ENCODE results near the gene EML4. TPM values are rescaled to one million over a fixed set of nuclear protein-coding genes. Genes with fewer than 3 reads are reported as not detected.
A peak's percentile ranks its signal among the peaks of the same experiment; 100 is the strongest.

EML4 gene
- total and polyA plus RNA-seq, 2 of the 13 experiments (the other 11 are each of a cell fraction or from before 2014, with no cell fraction given): 243 to 476 TPM

DNA sequence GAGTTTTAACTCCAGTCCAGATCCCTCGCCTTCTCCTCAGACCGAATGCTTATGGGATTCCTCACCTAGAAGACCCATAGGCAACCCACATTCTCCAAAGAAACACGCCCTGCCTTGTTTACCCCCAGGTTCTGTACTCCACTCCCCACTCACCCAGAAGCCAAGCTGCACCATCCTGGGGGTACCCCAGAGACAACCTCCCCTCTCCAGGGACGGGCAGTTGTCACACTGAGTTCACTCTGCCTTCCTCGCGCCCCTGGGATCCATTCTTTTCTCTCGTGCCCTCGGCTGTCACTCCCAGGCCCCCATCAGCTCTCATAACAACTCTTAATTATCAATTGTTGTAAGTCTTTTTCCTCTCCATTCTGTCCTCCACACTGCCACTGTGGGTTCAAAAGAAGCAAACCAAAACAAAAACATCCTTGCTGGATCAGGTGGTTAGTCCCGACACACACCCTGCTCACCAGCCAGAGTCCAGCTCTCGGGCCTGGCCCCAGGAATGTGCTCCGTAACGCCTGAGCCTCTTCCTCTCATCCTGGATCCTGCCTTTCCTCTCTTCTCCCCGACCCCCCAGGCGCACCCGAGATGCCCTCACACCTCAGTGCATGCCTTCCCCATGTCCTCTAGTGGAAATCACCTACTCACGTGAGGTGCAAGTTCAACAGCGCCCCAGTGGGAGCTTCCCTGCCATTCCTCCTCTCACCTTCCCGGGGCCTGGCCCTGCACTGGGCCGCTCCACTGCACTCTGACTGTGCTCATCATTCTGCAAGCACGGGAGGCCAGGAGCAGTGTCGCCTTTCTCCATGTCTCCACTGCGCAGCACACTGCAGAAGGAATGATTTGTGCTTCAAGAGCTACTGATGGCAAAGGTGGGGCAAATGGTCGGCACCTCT is 171.1 kb downstream of the EML4 start:
- POLR2A ChIA-PET: no interaction called here
- Histone ChIP-seq H3K4me2 (ENCODE audit: low read depth, low read length) (no peak overlapping the region), H4K20me1 (ENCODE audit: insufficient read depth, low read length) (peaks cover 52% of the 10 kb centered on the region), H3K4me3 (replicated peaks in 1 of 3; ENCODE audit: insufficient read depth in 1 of 3, low read depth in 2 of 3, low read length in 3 of 3) (no peak overlapping the region), H3K36me3 (replicated peaks in 1 of 2; ENCODE audit: control insufficient read depth in 1 of 2, insufficient read depth in 2 of 2, low read length in 2 of 2) (peaks cover under 1 to 5% of the 10 kb centered on the region in 2 experiments; a peak in 4 of 5 replicates), H3K27me3 (ENCODE audit: control insufficient read depth in 1 of 2, insufficient read depth in 2 of 2, low read length in 2 of 2) (no peaks in the 10 kb centered on the region), H3K9me3 (ENCODE audit: low read length) (no peaks in the 10 kb centered on the region), H3K4me1 (ENCODE audit: insufficient read depth, low read length) (peaks cover 30% of the 10 kb centered on the region), H2AFZ (ENCODE audit: low read length) (no peak overlapping the region), H3K27ac (ENCODE audit: extremely low read length, insufficient read depth, low read length) (no peak overlapping the region), H3K79me2 (ENCODE audit: insufficient read depth, low read length) (peaks cover 10% of the 10 kb centered on the region), H3K9ac (ENCODE audit: insufficient read depth, low read depth, low read length) (no peak overlapping the region)
- CTCF ChIA-PET (ENCODE audit: low intra/inter-chr PET ratio, low total read pairs): no interaction called here
- intact Hi-C loops (cut with micrococcal nuclease; ENCODE audit: unreplicated experiment) (no loop called here), in situ Hi-C loops (cut with HindIII; ENCODE audit: extremely low pct_ligation_motif_present, low pct_unique_long_range_greater_than_20kb) (no loop called here)
- FAIRE-seq (no peak), DNase-seq (ENCODE audit: low spot score) (no peak), ATAC-seq (peak; percentile 2)
- 88% methylated on average over 23 of the region's 23 CpGs for WGBS (ENCODE audit: low lambda C conversion rate)
- BruUV-seq (replicated peaks): no TSS peak
- peak; percentile 47; the same call in 1 of the 2 replicates for TF ChIP-seq ZFP82 (CRISPR knock-in tag; IDR thresholded peaks at IDR 0.05; ENCODE audit: borderline replicate concordance)
- no peak for TF ChIP-seq ZMAT3 (CRISPR knock-in tag; conservative IDR thresholded peaks at IDR 0.05)
- peak; percentile 26 for TF ChIP-seq TEAD3 (CRISPR knock-in tag; optimal IDR thresholded peaks at IDR 0.05; ENCODE audit: borderline replicate concordance)
- TF ChIP-seq POLR2A (IDR thresholded peaks at IDR 0.05; ENCODE audit: insufficient read depth in 1 of 2, low read depth in 2 of 2, low read length in 2 of 2): peak in 1 of 2 experiments; percentile 15; a peak in 3 of 4 replicates
- peak; percentile 57; the same call in 1 of the 2 replicates for TF ChIP-seq ATF7-NPFF (CRISPR knock-in tag; IDR thresholded peaks at IDR 0.05; ENCODE audit: low read depth)
- TF ChIP-seq BRCA1 (CRISPR knock-in tag; IDR thresholded peaks at IDR 0.05): 0 out of 2 replicates have a peak, but pooled peaks have one; percentile 34
- peak; percentile 40; the same call in 1 of the 2 replicates for TF ChIP-seq ERF (CRISPR knock-in tag; IDR thresholded peaks at IDR 0.05)
- TF ChIP-seq ZNF790 (CRISPR knock-in tag; IDR thresholded peaks at IDR 0.05; ENCODE audit: borderline replicate concordance): peak; percentile 64; the same call in 1 of the 2 replicates
- TF ChIP-seq ZZZ3 (CRISPR knock-in tag; IDR thresholded peaks at IDR 0.05; ENCODE audit: borderline replicate concordance): peak; percentile 49; the same call in 1 of the 2 replicates
- TF ChIP-seq POLR2AphosphoS5 (IDR thresholded peaks at IDR 0.05; ENCODE audit: low read depth, low read length): peak; percentile 58
- TF ChIP-seq ZNF101 (CRISPR knock-in tag; IDR thresholded peaks at IDR 0.05; ENCODE audit: borderline replicate concordance, low read depth): no peak
- TF ChIP-seq ZNF552 (CRISPR knock-in tag; IDR thresholded peaks at IDR 0.05; ENCODE audit: borderline replicate concordance): peak; percentile 85; the same call in 1 of the 2 replicates
- no peak; the same call in none of the 2 replicates for TF ChIP-seq MED1 (CRISPR knock-in tag; IDR thresholded peaks at IDR 0.05)
- TF ChIP-seq, protein P1, sequence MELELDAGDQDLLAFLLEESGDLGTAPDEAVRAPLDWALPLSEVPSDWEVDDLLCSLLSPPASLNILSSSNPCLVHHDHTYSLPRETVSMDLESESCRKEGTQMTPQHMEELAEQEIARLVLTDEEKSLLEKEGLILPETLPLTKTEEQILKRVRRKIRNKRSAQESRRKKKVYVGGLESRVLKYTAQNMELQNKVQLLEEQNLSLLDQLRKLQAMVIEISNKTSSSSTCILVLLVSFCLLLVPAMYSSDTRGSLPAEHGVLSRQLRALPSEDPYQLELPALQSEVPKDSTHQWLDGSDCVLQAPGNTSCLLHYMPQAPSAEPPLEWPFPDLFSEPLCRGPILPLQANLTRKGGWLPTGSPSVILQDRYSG (CRISPR knock-in tag; IDR thresholded peaks at IDR 0.05): peak; percentile 57; the same call in 1 of the 2 replicates
- TF ChIP-seq RARA (CRISPR knock-in tag; IDR thresholded peaks at IDR 0.05): no peak
- TF ChIP-seq PLRG1 (conservative IDR thresholded peaks at IDR 0.05): no peak
- TF ChIP-seq ZNF264 (CRISPR knock-in tag; IDR thresholded peaks at IDR 0.05): 0 out of 2 replicates have a peak, but pooled peaks have one; percentile 19
- no peak for TF ChIP-seq RFX5 (IDR thresholded peaks at IDR 0.05; ENCODE audit: low read depth, low read length)
- TF ChIP-seq ZKSCAN8 (CRISPR knock-in tag; IDR thresholded peaks at IDR 0.05; ENCODE audit: borderline replicate concordance): no peak
- 0 out of 2 replicates have a peak, but pooled peaks have one; percentile 29 for TF ChIP-seq ZC3H4 (CRISPR knock-in tag; IDR thresholded peaks at IDR 0.05; ENCODE audit: borderline replicate concordance)
- TF ChIP-seq, protein P2, sequence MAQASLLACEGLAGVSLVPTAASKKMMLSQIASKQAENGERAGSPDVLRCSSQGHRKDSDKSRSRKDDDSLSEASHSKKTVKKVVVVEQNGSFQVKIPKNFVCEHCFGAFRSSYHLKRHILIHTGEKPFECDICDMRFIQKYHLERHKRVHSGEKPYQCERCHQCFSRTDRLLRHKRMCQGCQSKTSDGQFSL (CRISPR knock-in tag; IDR thresholded peaks at IDR 0.05): no peak
- TF ChIP-seq CCAR2 (optimal IDR thresholded peaks at IDR 0.05; ENCODE audit: low read depth, low read length): peak; percentile 83
- 0 out of 2 replicates have a peak, but pooled peaks have one; percentile 29 for TF ChIP-seq FOXM1 (CRISPR knock-in tag; IDR thresholded peaks at IDR 0.05)
- TF ChIP-seq ZNF335 (CRISPR knock-in tag; IDR thresholded peaks at IDR 0.05): 0 out of 2 replicates have a peak, but pooled peaks have one; percentile 39

Measured in HepG2 (cell line).